Measurements from ENCODE around the gene NEAT1.
"Not testable (repeated sequence)": the region's sequence is repeated elsewhere in the genome, so short reads cannot be mapped to it uniquely, and the experiment has no call there.

NEAT1 gene

GRCh38 chr11:65410936-65411680 is 11.5 kb upstream of the NEAT1 start:
- DNase-seq (ENCODE audit: low spot score) = no peak

GRCh38 chr11:65411681-65412070 is 10.9 kb upstream of the NEAT1 start:
- DNase-seq (ENCODE audit: low spot score) = no peak

GRCh38 chr11:65412271-65413076 is 10.1 kb upstream of the NEAT1 start:
- DNase-seq (ENCODE audit: low spot score) = no peak

GRCh38 chr11:65413077-65413664 is 9.4 kb upstream of the NEAT1 start:
- DNase-seq (ENCODE audit: low spot score) = not testable (repeated sequence)

- DNase-seq (ENCODE audit: low spot score) = no peak
Observed at GRCh38 chr11:65414776-65415498, 7.7 kb upstream of the NEAT1 start.

GRCh38 chr11:65415499-65416340 is 6.9 kb upstream of the NEAT1 start:
- DNase-seq (ENCODE audit: low spot score) = no peak

GRCh38 chr11:65416341-65416824 is 6.2 kb upstream of the NEAT1 start:
- DNase-seq (ENCODE audit: low spot score) = peak; percentile 95

- DNase-seq (ENCODE audit: low spot score) = peak; percentile 24
Observed at GRCh38 chr11:65416841-65417701, 5.5 kb upstream of the NEAT1 start.

- peak; percentile 50 for DNase-seq (ENCODE audit: low spot score)
Observed at GRCh38 chr11:65417702-65418430, 4.7 kb upstream of the NEAT1 start.

- no peak for DNase-seq (ENCODE audit: low spot score)
Observed at GRCh38 chr11:65418431-65418680, 4.2 kb upstream of the NEAT1 start.

GRCh38 chr11:65418681-65419459 is 3.7 kb upstream of the NEAT1 start:
- peak; percentile 96 for DNase-seq (ENCODE audit: low spot score)

- DNase-seq (ENCODE audit: low spot score) = no peak
Observed at GRCh38 chr11:65419460-65419771, 3.2 kb upstream of the NEAT1 start.

GRCh38 chr11:65419772-65420481 is 2.7 kb upstream of the NEAT1 start:
- DNase-seq (ENCODE audit: low spot score) = peak; percentile 87

- DNase-seq (ENCODE audit: low spot score) = no peak
Observed at GRCh38 chr11:65420506-65420905, 2.1 kb upstream of the NEAT1 start.

GRCh38 chr11:65420979-65421793 is 1.4 kb upstream of the NEAT1 start:
- peak; percentile 95 for DNase-seq (ENCODE audit: low spot score)

GRCh38 chr11:65421794-65422632 is 585 bp upstream of the NEAT1 start:
- DNase-seq (ENCODE audit: low spot score) = peak; percentile 97

Measured in activated CD4-positive, alpha-beta T cell treated with anti-CD3 and anti-CD28 coated beads, Interleukin-2, Interleukin-4, amounts not matched to agents 100 ng/mL and 50 ng/mL, durations not matched to agents 16 hours and 8 hours (primary cell).